GM18867 (cell line): Measurements from ENCODE around the gene NKAPL.
"Not testable (repeated sequence)": the region's sequence is repeated elsewhere in the genome, so short reads cannot be mapped to it uniquely, and the experiment has no call there.

Experiments
- ATAC-seq: cut with Tn5 transposase; IDR thresholded peaks from one replicate; pipeline ENCODE4 v1.9.1; 2021; ENCODE audit warnings: mild to moderate bottlenecking, moderate library complexity; ENCODE audit not compliant: unreplicated experiment

Gene NKAPL

GRCh38 chr6:28295326-28295725, 36.2 kb downstream of the NKAPL start:
- no peak for ATAC-seq

- no peak for ATAC-seq
These were observed 37.5 kb downstream of the NKAPL start for GRCh38 chr6:28296520-28297060.

GRCh38 chr6:28303570-28303969, 44.5 kb downstream of the NKAPL start:
- ATAC-seq, result peak; percentile 94

- not testable (repeated sequence) for ATAC-seq
These were observed 47.3 kb downstream of the NKAPL start for GRCh38 chr6:28306363-28306762.
